GM12878 (cell line): Measurements from ENCODE around the gene NECAB2.

Experiments used
- CTCF ChIP-seq, 3 experiments: IDR thresholded peaks in 2 of 3; conservative IDR thresholded peaks in 1 of 3; 2 replicates each; pipeline ENCODE4 v1.5.1; 2011; ENCODE audit warnings: low read depth in 3 of 3, low read length in 3 of 3, mild to moderate bottlenecking in 3 of 3, control low read depth in 2 of 3, moderate library complexity in 2 of 3, inconsistent platforms in 1 of 3, mixed read lengths in 1 of 3; ENCODE audit not compliant: control insufficient read depth in 2 of 3, insufficient read depth in 1 of 3; ENCODE audit errors: extremely low read depth in 1 of 3
- ETV6 ChIP-seq, 2 experiments: fragments of 450-650 bp in 1 of 2; IDR thresholded peaks in 1 of 2; conservative IDR thresholded peaks in 1 of 2; 2 replicates each; pipeline ENCODE4 v1.6.1; 2014; ENCODE audit warnings: antibody characterized with exemption in 1 of 2, borderline replicate concordance in 1 of 2, low read depth in 1 of 2, mild to moderate bottlenecking in 1 of 2, moderate library complexity in 1 of 2
- FOXM1 ChIP-seq: IDR thresholded peaks from 2 replicates; pipeline ENCODE4 v1.6.1; 2012; ENCODE audit warnings: low read depth, mild to moderate bottlenecking, inconsistent platforms, low read length, moderate library complexity
- JUNB ChIP-seq: IDR thresholded peaks from 2 replicates; pipeline ENCODE4 v1.6.1; 2016; ENCODE audit warnings: antibody characterized with exemption, mild to moderate bottlenecking
- JUND ChIP-seq: IDR thresholded peaks from 2 replicates; pipeline ENCODE4 v1.6.1; 2012; ENCODE audit warnings: low read depth, mild to moderate bottlenecking, low read length, improper control_type of control experiment, moderate library complexity
- MTA3 ChIP-seq: IDR thresholded peaks from 2 replicates; pipeline ENCODE4 v1.6.1; 2012; ENCODE audit warnings: low read length, inconsistent platforms, borderline replicate concordance
- NFIC ChIP-seq: IDR thresholded peaks from 2 replicates; pipeline ENCODE4 v1.6.1; 2012; ENCODE audit warnings: low read depth, mild to moderate bottlenecking, inconsistent platforms, low read length, moderate library complexity
- POLR2A ChIP-seq: IDR thresholded peaks from 2 replicates; pipeline ENCODE4 v1.6.1; 2011; ENCODE audit warnings: low read depth, mild to moderate bottlenecking, low read length
- TAF1 ChIP-seq: IDR thresholded peaks from 2 replicates; pipeline ENCODE4 v1.6.1; 2011; ENCODE audit warnings: mild to moderate bottlenecking, low read depth, low read length, borderline replicate concordance
- USF2 ChIP-seq: IDR thresholded peaks from 2 replicates; pipeline ENCODE4 v1.6.1; 2011; ENCODE audit warnings: low read depth, low read length, improper control_type of control experiment, borderline replicate concordance

DNA sequence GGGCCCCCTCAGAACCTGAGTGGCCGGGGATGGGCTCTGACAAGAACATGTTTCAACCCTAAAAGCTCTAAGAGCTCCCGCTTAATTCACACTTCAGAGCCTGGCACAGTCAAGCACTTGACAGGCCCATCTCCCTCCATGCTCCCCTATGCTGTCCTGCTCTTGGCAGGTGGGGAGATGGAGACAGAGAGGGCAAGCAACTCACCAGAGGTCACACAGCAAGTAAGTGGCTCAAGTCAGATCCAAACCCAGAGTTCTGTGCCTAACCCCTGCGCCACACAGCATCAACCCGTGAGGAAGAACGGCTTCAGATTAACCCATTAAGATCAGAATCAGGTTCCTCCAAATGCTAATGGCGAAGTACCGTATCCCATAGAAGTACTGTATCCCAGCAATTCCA is 36.4 kb downstream of the NECAB2 start:
- TF ChIP-seq FOXM1 (no peak), JUND (no peak), USF2 (no peak), TAF1 (no peak), NFIC (no peak), JUNB (no peak), CTCF (IDR thresholded peaks at IDR 0.05 in 2 of 3, conservative IDR thresholded peaks at IDR 0.05 in 1 of 3; ENCODE audit: control insufficient read depth in 2 of 3, extremely low read depth in 1 of 3, insufficient read depth in 1 of 3, low read depth in 3 of 3, low read length in 3 of 3) (no peak), ETV6 (conservative IDR thresholded peaks at IDR 0.05 in 1 of 2, IDR thresholded peaks at IDR 0.05 in 1 of 2; ENCODE audit: borderline replicate concordance in 1 of 2, low read depth in 1 of 2) (no peak), POLR2A (no peak), MTA3 (no peak)
